ENCODE results near the gene SMAD3.

The SMAD3 gene

DNA sequence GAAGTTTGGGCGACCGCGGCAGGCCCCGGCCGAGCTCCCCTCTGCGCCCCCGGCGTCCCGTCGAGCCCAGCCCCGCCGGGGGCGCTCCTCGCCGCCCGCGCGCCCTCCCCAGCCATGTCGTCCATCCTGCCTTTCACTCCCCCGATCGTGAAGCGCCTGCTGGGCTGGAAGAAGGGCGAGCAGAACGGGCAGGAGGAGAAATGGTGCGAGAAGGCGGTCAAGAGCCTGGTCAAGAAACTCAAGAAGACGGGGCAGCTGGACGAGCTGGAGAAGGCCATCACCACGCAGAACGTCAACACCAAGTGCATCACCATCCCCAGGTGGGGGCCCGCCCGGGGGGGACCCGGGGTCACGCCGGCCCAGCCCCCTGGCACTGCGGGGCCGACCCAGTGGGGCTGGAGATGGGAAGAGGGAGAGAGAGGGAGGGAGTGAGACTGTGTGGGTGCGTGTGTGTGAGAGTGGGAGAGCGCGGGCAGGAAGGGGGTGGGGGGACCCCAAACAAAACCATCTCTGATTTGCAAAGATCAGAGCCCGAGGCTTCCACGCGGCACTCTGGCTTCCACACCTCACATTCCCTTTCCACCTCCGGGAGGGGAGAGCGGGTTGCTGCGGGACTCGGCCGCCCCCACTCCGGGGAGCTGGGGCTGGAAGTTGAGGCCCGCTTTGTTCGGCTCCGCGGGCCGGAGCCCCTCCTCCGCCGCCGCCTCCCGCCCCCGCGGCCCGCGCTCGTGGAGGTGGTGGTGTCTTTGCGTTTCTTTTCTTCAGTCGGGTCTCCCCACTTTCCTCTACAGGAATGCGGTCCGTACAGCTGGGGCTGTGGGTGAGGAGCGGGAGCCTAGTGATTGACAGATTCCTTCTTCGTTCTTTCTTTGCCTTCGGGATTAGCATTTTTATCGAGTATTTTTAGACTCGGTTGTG, 898 bp downstream of the SMAD3 start:
- TF ChIP-seq, protein P1, sequence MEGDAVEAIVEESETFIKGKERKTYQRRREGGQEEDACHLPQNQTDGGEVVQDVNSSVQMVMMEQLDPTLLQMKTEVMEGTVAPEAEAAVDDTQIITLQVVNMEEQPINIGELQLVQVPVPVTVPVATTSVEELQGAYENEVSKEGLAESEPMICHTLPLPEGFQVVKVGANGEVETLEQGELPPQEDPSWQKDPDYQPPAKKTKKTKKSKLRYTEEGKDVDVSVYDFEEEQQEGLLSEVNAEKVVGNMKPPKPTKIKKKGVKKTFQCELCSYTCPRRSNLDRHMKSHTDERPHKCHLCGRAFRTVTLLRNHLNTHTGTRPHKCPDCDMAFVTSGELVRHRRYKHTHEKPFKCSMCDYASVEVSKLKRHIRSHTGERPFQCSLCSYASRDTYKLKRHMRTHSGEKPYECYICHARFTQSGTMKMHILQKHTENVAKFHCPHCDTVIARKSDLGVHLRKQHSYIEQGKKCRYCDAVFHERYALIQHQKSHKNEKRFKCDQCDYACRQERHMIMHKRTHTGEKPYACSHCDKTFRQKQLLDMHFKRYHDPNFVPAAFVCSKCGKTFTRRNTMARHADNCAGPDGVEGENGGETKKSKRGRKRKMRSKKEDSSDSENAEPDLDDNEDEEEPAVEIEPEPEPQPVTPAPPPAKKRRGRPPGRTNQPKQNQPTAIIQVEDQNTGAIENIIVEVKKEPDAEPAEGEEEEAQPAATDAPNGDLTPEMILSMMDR (conservative IDR thresholded peaks at IDR 0.05), result no peak
- peak; percentile 57 for TF ChIP-seq ZFX (IDR thresholded peaks at IDR 0.05)
- peak overlapping the region; percentile 13 for H3K27ac ChIP-seq

DNA sequence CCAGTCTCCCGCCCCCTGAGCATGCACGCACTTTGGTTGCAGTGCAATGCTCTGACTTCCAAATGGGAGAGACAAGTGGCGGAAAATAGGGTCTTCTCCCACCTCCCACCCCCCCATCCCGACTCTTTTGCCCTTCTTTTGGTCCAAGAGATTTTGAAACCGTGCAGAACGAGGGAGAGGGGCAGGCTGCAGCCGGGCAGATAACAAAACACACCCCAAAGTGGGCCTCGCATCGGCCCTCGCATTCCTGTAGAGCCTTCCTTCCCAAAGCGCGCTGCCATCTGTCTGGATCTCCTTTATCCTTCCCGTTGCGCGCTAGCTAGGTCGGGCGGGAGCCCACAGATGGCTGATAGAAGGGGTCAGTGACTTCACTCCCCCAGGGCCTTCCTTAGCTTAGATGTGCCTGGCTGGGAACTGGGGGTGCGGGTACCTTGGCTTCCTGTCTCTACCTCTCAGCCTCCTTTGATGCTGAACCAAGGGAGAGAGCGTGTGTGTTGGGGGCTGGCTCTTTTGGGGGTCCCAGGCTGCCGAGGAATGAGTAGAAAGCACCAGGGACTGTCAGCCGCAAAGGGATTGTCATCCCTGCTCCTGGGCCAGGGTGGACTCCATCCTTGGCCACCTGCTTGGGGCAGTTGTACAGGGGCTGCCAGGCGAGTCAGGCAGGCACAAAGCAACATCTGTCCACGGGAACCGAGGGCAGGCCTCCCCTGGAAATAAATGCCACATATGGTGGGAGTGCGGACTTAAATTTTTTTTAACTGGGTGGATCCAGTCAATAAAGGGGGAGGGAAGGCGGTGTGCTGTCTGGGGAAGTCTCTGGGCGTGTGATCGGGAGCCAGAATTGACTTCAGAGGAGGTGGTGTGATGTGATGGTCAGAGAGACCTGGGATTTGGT, 1.8 kb downstream of the SMAD3 start:
- H3K27ac ChIP-seq, result no peak overlapping the region
- no peak for TF ChIP-seq ZFX (IDR thresholded peaks at IDR 0.05)
- TF ChIP-seq, protein P1 (conservative IDR thresholded peaks at IDR 0.05), result no peak

DNA sequence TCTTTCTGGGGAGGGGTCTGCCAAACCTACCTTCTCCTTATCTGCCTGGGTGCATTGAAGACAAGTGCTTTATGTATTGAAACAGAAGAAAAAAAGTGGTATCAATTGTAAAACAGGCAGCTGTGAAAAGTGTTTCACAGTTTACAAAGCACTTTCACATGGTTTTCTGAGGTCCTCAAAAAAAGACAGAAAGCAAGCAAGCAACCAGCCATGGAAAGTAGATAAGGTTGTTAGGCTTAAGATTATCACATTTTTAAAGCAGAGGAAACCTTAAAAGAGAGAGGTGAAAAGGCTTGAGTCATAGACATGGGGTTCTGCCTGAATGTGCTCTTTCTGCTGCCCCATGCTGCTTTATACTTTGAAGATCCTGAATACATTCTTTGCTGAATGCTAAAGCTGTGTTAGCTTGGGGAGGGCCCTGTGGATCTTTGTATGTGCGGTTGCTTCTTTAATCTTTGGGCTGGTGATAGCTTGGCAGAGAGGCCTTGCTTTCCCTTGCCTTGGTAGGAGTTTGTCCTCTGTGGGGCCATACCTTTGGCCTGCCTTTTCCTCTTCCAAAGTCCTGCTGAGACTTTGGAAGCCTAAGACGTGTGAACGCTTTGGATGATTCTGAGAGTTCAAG, 2.6 kb downstream of the SMAD3 start:
- TF ChIP-seq, protein P1 (conservative IDR thresholded peaks at IDR 0.05), result no peak
- TF ChIP-seq ZFX (IDR thresholded peaks at IDR 0.05), result no peak
- no peak overlapping the region for H3K27ac ChIP-seq

DNA sequence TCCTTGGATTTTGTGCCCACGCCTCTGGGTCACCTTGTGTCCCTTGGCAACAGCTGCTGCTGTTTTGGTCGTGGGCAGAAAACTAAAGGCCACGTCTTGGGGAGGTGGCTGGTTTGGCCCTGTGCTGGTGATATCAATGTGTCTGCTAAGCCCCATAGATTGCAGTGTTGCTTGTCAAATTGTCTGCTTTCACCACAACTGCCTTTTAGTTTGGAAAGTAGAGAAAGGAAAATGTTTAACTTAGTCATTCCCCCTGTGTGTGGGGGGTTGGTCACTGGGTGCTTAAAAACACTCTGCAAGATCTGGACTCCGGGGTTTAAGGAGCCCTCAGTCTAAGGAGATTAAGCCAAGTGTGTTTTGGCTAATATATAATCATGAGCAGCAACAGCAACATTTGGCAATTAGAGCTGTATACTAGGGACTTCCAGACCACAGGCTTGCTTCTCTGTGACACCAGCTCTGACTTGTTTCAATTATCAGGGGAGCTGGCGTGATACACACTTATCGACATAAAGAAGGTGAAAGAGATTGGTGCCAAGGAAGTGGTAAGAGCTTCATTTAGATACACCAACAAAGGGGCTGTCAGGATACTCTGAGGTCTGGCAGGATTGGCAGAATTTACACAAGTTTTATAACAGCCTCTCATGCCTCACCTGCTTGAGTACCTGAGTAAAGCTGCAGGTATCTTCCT, 3.5 kb downstream of the SMAD3 start:
- no peak for TF ChIP-seq ZFX (IDR thresholded peaks at IDR 0.05)
- TF ChIP-seq, protein P1 (conservative IDR thresholded peaks at IDR 0.05), result no peak
- H3K27ac ChIP-seq, result no peak overlapping the region

DNA sequence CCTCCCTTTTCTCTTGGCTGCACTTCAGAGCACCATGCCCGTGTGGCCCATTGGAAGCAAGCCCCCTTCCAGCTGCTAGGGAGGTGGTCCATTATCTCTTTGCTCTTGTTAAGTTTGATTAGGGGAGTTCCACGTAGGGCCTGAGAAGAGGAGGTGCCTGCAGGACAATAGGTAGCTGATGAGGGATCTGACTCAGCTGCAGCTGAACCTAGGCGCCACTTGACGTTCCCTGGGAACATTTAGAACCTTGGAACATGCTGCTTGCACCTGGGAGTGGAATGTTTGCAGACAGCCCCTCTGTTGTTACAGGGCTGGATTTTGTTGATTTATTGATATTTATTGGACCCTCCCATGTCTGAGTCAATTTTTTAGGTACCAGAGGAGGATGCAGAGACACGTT, 4.7 kb downstream of the SMAD3 start:
- TF ChIP-seq ZFX (IDR thresholded peaks at IDR 0.05), result no peak
- H3K27ac ChIP-seq, result no peak overlapping the region

DNA sequence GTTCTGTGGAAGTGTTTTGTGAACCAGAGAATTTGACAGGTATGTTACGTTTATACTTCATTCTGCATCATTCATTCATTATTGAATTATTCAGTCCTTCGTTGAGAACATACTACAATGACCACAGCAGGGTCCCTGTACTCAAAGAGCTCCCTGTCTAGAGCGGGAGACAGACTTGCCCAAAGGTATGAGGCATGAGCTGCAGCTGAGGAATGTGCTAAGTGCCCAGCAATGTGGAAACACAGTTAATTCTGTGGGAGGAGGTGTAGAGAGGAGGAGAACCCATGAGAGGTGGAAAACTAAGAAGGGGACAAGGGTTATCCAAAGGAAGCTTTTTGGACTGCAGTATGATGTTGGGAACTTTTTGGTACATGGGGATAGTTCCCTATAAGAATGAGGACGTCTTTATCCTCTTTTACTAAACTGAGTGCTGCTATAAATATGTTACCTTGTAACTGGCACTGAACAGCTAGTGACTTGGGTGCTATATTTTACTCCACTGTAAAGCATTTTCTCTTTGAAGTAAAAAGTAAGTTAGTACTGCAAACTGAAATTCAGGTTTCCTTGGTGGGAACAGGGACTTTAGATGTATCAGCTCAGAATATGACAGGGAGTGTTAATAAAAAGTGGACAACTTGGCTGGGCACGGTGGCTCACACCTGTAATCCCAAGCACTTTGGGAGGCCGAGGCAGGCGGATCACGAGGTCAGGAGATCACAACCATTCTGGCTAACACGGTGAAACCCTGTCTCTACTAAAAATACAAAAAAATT, 5.7 kb downstream of the SMAD3 start:
- H3K27ac ChIP-seq, result no peak overlapping the region
- no peak for TF ChIP-seq ZFX (IDR thresholded peaks at IDR 0.05)
- TF ChIP-seq, protein P1 (conservative IDR thresholded peaks at IDR 0.05), result no peak

Measured in C4-2B (cell line).